Epithelial cell of proximal tubule (primary cell): ENCODE data around the gene PTGR3. TPM values are rescaled to one million over a fixed set of nuclear protein-coding genes. Genes with fewer than 3 reads are reported as not detected.

Experiments
- DNase-seq: peaks from one replicate; pipeline ENCODE4 v3.0.0-alpha.2; 2011; ENCODE audit warnings: low read depth
- H3K4me3 ChIP-seq: 2 replicates; pipeline ENCODE4 v1.5.1; 2011; ENCODE audit warnings: low read depth, mild to moderate bottlenecking, low read length
- total RNA-seq: library from RNA; depleted of rRNA; stranded (reverse); fragments of >200 nt; gene quantifications from 2 replicates; pipeline ENCODE4 v1.2.3, GENCODE V29; 2015
- TF ChIP-seq, protein P1 (sequence below): conservative IDR thresholded peaks from 2 replicates; pipeline ENCODE4 v1.5.1; 2012; ENCODE audit warnings: low read depth, mild to moderate bottlenecking, low read length

The PTGR3 gene
- total RNA-seq, 1 donor from 2014 or later = 7.8 TPM

GRCh38 chr18:75251466-75251865, 42.5 kb upstream of the PTGR3 start:
- no peak for DNase-seq
- no peak overlapping the region for H3K4me3 ChIP-seq
- TF ChIP-seq, protein P1, sequence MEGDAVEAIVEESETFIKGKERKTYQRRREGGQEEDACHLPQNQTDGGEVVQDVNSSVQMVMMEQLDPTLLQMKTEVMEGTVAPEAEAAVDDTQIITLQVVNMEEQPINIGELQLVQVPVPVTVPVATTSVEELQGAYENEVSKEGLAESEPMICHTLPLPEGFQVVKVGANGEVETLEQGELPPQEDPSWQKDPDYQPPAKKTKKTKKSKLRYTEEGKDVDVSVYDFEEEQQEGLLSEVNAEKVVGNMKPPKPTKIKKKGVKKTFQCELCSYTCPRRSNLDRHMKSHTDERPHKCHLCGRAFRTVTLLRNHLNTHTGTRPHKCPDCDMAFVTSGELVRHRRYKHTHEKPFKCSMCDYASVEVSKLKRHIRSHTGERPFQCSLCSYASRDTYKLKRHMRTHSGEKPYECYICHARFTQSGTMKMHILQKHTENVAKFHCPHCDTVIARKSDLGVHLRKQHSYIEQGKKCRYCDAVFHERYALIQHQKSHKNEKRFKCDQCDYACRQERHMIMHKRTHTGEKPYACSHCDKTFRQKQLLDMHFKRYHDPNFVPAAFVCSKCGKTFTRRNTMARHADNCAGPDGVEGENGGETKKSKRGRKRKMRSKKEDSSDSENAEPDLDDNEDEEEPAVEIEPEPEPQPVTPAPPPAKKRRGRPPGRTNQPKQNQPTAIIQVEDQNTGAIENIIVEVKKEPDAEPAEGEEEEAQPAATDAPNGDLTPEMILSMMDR = no peak

GRCh38 chr18:75250471-75250821, 41.5 kb upstream of the PTGR3 start:
- no peak for DNase-seq
- no peak overlapping the region for H3K4me3 ChIP-seq
- TF ChIP-seq, protein P1 = no peak

DNA sequence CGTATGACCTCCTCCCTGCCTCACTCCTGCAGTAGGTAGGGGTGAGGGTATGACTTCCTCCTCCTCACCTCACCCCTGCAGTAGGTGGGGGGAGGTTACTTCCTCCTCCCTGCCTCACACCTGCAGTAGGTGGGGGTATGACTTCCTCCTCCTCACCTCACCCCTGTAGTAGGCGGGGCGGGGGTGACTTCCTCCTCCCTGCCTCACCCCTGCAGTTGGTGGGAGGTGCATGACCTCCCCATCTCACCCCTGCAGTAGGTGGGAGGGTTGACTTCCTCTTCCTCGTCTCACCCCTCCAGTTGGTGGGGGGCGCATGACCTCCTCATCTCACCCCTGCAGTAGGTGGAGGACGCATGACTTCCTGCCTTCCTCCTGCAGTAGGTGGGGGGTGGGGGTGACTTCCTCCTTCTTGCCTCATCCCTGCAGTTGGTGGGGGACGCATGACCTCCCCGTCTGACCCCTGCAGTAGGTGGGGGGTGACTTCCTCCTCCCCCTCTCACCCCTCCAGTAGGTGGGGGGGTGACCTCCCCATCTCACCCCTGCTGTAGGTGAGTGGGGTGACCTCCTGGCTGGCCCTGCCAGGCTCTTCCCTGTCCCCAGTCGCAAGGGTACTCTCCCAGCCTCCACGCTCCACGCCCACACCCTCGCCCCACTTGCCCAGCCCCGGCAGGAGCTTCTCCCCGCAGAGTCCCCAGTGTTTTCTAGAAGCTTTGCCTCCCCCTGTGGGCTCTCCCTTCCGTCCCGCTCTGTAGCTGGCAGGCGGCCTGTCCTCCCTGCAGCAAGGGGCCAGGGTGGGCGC, 40.9 kb upstream of the PTGR3 start:
- no peak overlapping the region for H3K4me3 ChIP-seq
- TF ChIP-seq, protein P1 = no peak
- DNase-seq = no peak

GRCh38 chr18:75249175-75249518, 40.2 kb upstream of the PTGR3 start:
- DNase-seq = no peak
- TF ChIP-seq, protein P1 = no peak
- no peak overlapping the region for H3K4me3 ChIP-seq

DNA sequence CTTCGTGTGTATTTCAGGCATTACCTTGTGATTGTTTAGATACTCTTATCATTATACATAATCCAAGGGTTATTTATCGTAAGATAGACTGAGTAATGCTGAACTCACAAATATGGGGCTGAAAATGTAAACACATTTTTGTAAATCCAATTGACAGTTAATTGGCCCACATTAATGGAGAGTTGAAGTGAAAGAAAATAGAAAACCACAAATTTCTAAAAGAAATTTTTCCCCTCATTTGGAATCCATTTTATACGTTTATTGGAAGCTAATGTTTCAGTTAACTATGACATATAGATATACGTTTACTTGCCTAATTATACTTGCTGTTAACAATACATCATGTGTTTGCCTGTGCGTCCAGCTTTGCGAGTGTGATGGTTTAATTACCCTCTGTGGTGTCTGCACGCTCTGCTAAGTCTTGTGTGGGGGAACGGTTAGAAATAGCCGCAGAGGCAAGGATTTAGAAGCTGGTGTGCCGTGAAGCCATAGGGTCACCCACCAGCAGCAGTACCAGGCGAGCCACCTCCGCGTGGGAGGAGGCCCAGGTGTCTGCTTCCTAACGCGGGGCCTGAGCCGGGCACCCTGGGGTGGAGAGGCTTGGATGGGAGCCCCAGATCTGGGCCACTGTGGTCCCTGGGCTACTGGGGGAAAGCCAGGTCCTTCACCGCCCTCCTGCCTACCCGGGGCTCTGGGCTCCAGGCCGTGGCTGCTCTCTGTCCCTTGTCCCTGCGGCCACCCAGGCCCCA, 39.7 kb upstream of the PTGR3 start:
- DNase-seq = no peak
- H3K4me3 ChIP-seq = peak overlapping the region; percentile 50
- TF ChIP-seq, protein P1 = no peak

DNA sequence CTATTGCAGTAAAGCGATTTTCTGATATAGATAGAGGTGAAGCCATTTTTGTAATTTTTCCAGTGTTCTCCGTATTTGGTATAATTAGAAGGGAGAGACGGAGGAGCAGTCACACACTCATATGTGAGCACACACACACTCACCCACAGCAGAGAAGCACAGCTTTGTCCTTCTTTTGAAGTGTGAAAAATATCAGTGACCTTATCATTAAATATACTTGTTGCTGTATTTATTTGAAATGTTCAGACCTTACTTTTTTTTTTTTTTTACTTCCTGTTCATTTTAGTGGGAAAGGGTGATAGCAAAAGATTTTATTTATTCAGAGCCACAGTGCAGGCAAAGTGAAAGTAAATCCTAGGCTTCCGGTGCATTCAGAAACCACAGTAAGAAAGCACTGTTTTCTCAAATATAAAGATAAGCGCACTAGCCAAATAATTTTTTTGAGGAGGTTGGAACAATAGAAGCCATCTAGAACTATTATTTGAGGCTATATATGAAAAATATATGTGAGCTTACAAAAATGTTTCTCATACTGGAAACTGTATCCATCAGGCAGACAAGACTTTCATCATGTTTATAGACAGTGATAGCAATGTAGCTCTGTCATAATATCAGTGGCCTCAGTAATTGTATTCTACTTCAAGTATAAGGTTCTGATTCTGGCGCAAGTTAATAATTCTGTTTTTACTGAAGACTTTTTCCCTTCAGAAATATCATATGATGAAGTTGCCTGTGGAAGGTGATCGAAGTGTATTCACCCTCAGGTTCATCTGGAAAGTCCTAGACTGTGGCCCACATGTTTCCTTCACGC, 38.9 kb upstream of the PTGR3 start:
- DNase-seq = peak; percentile 59
- TF ChIP-seq, protein P1 = no peak
- peak overlapping the region; percentile 50 for H3K4me3 ChIP-seq
